Glutamatergic neuron (in vitro differentiated cells): ENCODE data around the gene STX2. TPM values are rescaled to one million over a fixed set of nuclear protein-coding genes. Genes with fewer than 3 reads are reported as not detected.

Experiments
- DNase-seq: peaks from one replicate; pipeline ENCODE4 v3.0.0; 2022
- H3K27ac Mint-ChIP-seq: one replicate; pipeline ENCODE4 v1.8.0; 2020; ENCODE audit warnings: mild to moderate bottlenecking, mixed read lengths, inconsistent platforms; ENCODE audit not compliant: unreplicated experiment
- H3K27me3 Mint-ChIP-seq: one replicate; pipeline ENCODE4 v1.8.0; 2020; ENCODE audit warnings: mild to moderate bottlenecking, moderate library complexity, mixed read lengths, inconsistent platforms; ENCODE audit not compliant: unreplicated experiment
- H3K36me3 Mint-ChIP-seq: one replicate; pipeline ENCODE4 v1.8.0; 2020; ENCODE audit warnings: mild to moderate bottlenecking, mixed read lengths, inconsistent platforms; ENCODE audit not compliant: unreplicated experiment
- H3K4me1 Mint-ChIP-seq: one replicate; pipeline ENCODE4 v1.8.0; 2020; ENCODE audit warnings: mild to moderate bottlenecking, low read depth, mixed read lengths, inconsistent platforms; ENCODE audit not compliant: unreplicated experiment
- H3K4me3 Mint-ChIP-seq: one replicate; pipeline ENCODE4 v1.8.0; 2020; ENCODE audit warnings: mild to moderate bottlenecking, mixed read lengths, inconsistent platforms; ENCODE audit not compliant: unreplicated experiment
- H3K9me3 Mint-ChIP-seq: one replicate; pipeline ENCODE4 v1.8.0; 2020; ENCODE audit warnings: mild to moderate bottlenecking, moderate library complexity, mixed read lengths, inconsistent platforms; ENCODE audit not compliant: unreplicated experiment
- CTCF ChIP-seq: fragments of 200-600 bp; sonication (generic); IDR thresholded peaks from one replicate; pipeline ENCODE4 v1.5.0; 2021; ENCODE audit not compliant: partially characterized antibody, unreplicated experiment
- total RNA-seq: library from RNA; stranded (reverse); fragmentation: NEBNext Ultra II Directional; extraction: Animal tissue kit (Norgen Biotek cat#: 25700); gene quantifications from one replicate; pipeline ENCODE4 v1.2.1, GENCODE V29; 2021; ENCODE audit not compliant: unreplicated experiment

The STX2 gene
- total RNA-seq, 1 donor from 2014 or later, result 76.5 TPM

- Mint-ChIP-seq H3K27ac (no peak overlapping the region), H3K4me1 (peaks cover 58% of the 10 kb centered on the region), H3K27me3 (peaks cover 4% of the 10 kb centered on the region), H3K9me3 (peaks cover 2% of the 10 kb centered on the region), H3K4me3 (no peak overlapping the region), H3K36me3 (peaks cover 4% of the 10 kb centered on the region)
- no peak for TF ChIP-seq CTCF
- DNase-seq, result no peak
These were observed 21.2 kb downstream of the STX2 start for GRCh38 chr12:130817804-130818203.

- peak overlapping the region; percentile 88 for H3K27ac Mint-ChIP-seq
- H3K4me3 Mint-ChIP-seq, result peak overlapping the region; percentile 39
- peaks cover 58% of the 10 kb centered on the region for H3K4me1 Mint-ChIP-seq
- H3K36me3 Mint-ChIP-seq, result peaks cover 4% of the 10 kb centered on the region
- TF ChIP-seq CTCF, result no peak
- H3K9me3 Mint-ChIP-seq, result peaks cover 2% of the 10 kb centered on the region
- DNase-seq, result peak; percentile 47
- H3K27me3 Mint-ChIP-seq, result peaks cover 4% of the 10 kb centered on the region
These were observed 23.0 kb downstream of the STX2 start for GRCh38 chr12:130816097-130816496.

- peak overlapping the region; percentile 88 for H3K27ac Mint-ChIP-seq
- TF ChIP-seq CTCF, result no peak
- peak overlapping the region; percentile 59 for H3K4me3 Mint-ChIP-seq
- peaks cover 4% of the 10 kb centered on the region for H3K27me3 Mint-ChIP-seq
- peaks cover 62% of the 10 kb centered on the region for H3K4me1 Mint-ChIP-seq
- peaks cover 4% of the 10 kb centered on the region for H3K36me3 Mint-ChIP-seq
- no peak for DNase-seq
- H3K9me3 Mint-ChIP-seq, result peaks cover 3% of the 10 kb centered on the region
These were observed 23.9 kb downstream of the STX2 start for GRCh38 chr12:130815028-130815741.

- H3K27ac Mint-ChIP-seq, result peak overlapping the region; percentile 87
These were observed 25.1 kb downstream of the STX2 start for GRCh38 chr12:130813949-130814348.

More at GRCh38 chr12:130813949-130814348, 25.1 kb downstream of the STX2 start:
- Mint-ChIP-seq H3K4me3 (peak overlapping the region; percentile 27), H3K9me3 (peaks cover 3% of the 10 kb centered on the region), H3K4me1 (peaks cover 60% of the 10 kb centered on the region), H3K36me3 (peaks cover 4% of the 10 kb centered on the region), H3K27me3 (peaks cover 6% of the 10 kb centered on the region)
- TF ChIP-seq CTCF, result no peak
- DNase-seq, result no peak
